Astrocyte of the spinal cord (primary cell): Measurements from ENCODE around the gene PSAPL1.

Experiments used
- DNase-seq: peaks from one replicate; pipeline ENCODE4 v3.0.0; 2011; ENCODE audit warnings: low read depth, low spot score
- H3K4me3 ChIP-seq: 2 replicates; pipeline ENCODE4 v1.5.1; 2011; ENCODE audit warnings: low read depth, mild to moderate bottlenecking, low read length, moderate library complexity
- CTCF ChIP-seq: IDR thresholded peaks from 2 replicates; pipeline ENCODE4 v1.5.1; 2012; ENCODE audit warnings: low read depth, mild to moderate bottlenecking, low read length, inconsistent platforms
- in situ Hi-C: cut with HindIII; loops from 2 replicates; pipeline ENCODE4 v1.10.0; 2017; ENCODE audit warnings: low sequenced_read_pairs

The PSAPL1 gene

GRCh38 chr4:7427361-7427760 lies 7.4 kb downstream of the PSAPL1 start:
- no peak for TF ChIP-seq CTCF
- DNase-seq, result no peak
- in situ Hi-C loops, result no loop called here
- no peak overlapping the region for H3K4me3 ChIP-seq

GRCh38 chr4:7426525-7427171 lies 8.1 kb downstream of the PSAPL1 start:
- no peak overlapping the region for H3K4me3 ChIP-seq
- in situ Hi-C loops, result no loop called here
- no peak for TF ChIP-seq CTCF
- no peak for DNase-seq

- no peak overlapping the region for H3K4me3 ChIP-seq
- in situ Hi-C loops, result no loop called here
- no peak for TF ChIP-seq CTCF
- no peak for DNase-seq
Measured at GRCh38 chr4:7425591-7426468, 8.9 kb downstream of the PSAPL1 start.

- in situ Hi-C loops, result no loop called here
- H3K4me3 ChIP-seq, result no peak overlapping the region
- TF ChIP-seq CTCF, result no peak
- DNase-seq, result no peak
Measured at GRCh38 chr4:7425124-7425523, 9.6 kb downstream of the PSAPL1 start.

GRCh38 chr4:7424553-7425111 lies 10.1 kb downstream of the PSAPL1 start:
- in situ Hi-C loops, result no loop called here
- no peak for DNase-seq
- no peak for TF ChIP-seq CTCF
- H3K4me3 ChIP-seq, result no peak overlapping the region

GRCh38 chr4:7423801-7424552 lies 10.8 kb downstream of the PSAPL1 start:
- in situ Hi-C loops, result no loop called here
- no peak overlapping the region for H3K4me3 ChIP-seq
- no peak for TF ChIP-seq CTCF
- no peak for DNase-seq
